Suppressor macrophage treated with lipopolysaccharide for 4 hours (primary cell): ENCODE results near the gene EPHB2.

Source experiments
- DNase-seq: peaks from one replicate; pipeline ENCODE4 v3.0.0-alpha.2; 2020

EPHB2 gene

GRCh38 chr1:22804969-22805671 is 94.5 kb downstream of the EPHB2 start:
- DNase-seq: no peak

DNA sequence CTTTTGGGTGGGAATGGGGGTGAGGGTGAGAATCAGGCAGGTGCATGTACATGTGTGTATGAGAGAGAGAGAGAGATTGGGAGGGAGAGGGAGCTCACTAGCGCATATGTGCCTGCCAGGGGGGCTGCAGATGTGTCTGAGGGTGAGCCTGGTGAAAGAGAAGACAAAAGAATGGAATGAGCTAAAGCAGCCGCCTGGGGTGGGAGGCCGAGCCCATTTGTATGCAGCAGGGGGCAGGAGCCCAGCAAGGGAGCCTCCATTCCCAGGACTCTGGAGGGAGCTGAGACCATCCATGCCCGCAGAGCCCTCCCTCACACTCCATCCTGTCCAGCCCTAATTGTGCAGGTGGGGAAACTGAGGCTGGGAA is 95.0 kb downstream of the EPHB2 start:
- no peak for DNase-seq

- DNase-seq: no peak
Measured at GRCh38 chr1:22806584-22806983, 95.9 kb downstream of the EPHB2 start.

DNA sequence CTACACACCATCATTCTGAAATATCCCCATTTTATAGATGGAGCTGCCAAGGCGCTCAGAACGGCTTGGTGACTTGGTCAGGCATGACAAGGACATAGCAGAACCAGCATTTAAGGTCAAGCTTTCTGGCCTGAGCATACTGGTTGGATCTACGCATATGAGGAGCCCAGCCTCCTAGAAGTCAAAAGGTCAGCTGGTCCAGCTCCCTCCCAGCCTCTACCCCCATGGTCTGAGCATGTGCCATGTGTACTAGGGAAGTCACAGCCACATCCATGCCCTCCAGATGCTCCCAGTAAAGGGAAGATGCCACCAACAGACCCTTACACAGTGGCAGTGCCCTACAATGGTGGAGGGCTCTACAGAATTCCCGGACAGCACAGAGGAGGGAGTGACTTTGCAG is 96.7 kb downstream of the EPHB2 start:
- DNase-seq: no peak

DNA sequence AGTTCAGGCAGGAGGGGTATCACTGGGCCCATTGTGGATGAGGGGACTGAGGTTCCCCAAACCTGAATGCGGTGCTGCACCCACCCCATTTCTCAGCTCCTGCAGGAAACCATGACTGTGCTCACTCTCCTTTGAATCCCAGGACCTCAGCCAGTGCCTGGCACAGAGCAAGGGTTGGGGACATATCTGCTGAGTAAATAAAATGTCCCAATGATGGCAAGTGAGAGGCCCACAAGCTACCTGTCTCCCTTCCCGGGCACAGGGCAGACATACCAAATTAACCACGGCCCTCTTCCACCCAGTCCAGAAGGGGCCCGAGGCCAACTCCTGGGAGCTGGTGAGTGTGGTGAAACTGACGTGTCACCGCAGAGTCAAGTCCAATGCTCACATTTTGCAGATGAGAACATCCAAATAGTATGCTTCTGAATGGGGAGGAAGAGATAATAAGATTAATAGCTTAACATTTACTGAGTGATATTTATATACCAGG is 97.6 kb downstream of the EPHB2 start:
- DNase-seq: no peak

DNA sequence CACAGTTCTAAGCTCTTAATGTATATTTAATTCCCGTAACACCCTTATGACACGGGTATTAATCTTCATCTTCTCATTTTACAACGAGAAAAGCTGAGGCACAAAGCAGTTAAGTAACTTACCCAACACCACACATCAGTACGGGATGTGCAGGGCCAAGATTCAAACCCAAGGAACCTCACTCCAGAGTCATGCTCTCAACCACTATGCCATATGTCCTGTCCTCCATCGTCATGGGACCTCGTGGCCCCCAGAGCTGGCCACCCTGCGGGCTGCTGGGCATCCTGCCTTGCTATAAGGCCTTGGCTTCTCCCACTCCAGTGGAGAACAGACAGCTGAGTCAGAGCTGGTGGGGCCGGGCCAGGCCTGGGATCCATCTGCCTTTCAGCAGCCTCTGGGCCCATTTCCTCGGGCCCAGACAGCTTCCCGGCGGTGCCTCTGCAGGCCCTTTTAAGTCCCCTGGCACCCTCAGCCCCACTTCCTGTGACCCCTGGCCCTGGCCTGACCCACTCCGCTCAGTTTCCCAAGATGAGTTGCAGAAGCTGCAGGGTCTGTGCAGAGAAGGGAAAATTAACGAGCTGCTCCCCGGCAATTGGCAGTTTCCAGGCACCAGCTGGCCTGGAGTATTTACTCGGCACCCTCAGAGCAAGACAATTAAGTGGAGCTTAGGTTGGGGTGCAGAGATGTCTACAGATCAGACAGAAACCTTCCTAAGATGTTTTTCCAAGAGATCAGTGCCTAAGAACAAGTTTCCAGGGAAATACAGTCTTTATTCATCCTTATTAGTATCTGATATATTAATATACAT is 98.2 kb downstream of the EPHB2 start:
- no peak for DNase-seq

GRCh38 chr1:22809783-22810182 is 99.1 kb downstream of the EPHB2 start:
- DNase-seq: no peak

DNA sequence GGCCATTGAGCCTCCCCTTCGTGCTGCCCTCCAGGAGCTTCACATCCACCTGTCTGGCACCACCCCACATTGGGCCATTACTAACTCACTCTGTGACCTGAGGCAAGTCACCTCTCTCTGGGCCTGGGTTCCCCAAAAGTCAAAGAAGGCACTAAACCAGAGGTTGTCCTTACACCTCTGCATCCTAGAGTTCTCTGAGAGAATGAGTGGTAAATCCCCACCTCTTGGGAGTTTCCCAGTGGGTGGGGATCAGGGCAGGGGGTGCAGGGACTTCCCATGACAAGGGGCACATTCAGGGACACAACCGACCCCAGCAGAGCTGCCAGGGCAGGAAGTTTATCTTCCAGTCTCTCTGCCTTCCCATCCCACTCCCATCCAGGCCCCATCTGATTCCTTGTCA is 99.7 kb downstream of the EPHB2 start:
- no peak for DNase-seq

DNA sequence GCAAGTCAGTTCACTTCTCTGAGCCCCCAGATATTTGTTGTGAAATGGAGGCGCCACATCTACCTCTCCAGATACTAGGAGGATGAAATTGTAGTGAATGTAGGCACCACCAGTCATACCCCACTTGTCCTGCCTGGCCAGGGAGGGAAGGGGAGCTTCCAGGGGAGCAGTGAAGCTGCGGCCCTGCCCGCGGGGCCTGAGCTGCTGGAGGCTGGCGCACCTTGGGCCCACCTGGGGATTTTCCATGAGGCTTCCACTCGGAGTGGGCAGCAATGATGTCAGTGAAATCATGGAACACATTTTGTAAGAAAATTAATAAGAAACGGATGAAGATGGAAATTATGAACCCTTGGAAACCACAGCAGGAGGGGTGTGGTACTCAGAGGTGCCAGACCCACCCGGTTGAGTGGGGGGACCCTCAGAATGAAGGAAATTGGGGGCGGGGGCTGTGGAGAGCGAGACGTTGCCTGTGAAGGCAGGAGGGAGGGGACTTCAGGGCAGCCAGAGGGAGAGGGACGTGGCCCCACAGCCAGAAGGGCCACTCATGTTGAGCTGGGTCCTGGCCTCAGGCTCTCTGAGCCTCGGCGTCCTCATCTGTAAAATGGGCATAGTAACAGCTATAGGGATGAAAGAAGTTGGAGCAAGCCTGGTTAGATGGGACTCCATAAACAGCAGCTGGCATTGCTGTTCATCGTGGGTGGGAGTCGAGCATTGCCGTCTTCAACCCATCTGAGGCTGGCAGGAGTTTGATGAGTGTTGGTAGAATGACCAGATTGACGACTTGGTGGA is 101.6 kb downstream of the EPHB2 start:
- no peak for DNase-seq

DNA sequence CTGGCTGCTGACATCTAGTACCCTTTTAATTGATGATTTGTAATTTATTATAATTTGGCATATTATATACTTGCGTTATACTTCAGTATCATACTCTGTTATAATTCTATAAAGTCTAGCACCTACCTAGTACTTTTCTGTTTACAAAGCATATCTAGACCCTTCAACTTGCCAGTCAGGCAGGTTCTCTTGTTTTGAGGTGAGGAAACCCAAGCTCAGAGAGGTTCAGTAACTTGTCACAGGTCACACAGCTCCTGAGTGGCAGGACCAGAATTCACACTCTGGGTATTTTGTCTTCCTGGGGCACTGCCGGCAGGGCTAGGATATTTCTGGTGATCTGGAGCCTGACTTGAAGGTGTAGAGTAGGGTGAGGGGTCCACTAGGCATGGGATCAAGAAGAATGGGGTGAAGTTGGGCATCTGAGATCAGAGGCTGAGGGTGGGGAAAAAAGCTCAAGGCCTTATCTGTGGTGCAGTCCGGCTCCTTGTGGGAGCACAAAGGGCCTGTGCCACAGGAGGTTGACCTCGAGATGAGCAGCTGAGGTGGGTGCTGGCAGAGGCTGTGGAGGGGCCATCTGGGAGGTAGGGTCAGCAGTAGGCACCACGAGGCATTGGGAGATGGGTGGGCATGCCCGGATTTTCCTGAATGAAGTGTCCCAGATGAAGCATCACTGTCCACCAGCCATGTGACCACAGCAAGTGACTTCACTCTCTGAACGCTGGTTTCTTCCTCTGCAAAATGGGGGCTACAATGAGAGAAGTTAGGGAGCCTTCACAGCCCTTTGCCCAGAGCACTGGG is 102.6 kb downstream of the EPHB2 start:
- no peak for DNase-seq

DNA sequence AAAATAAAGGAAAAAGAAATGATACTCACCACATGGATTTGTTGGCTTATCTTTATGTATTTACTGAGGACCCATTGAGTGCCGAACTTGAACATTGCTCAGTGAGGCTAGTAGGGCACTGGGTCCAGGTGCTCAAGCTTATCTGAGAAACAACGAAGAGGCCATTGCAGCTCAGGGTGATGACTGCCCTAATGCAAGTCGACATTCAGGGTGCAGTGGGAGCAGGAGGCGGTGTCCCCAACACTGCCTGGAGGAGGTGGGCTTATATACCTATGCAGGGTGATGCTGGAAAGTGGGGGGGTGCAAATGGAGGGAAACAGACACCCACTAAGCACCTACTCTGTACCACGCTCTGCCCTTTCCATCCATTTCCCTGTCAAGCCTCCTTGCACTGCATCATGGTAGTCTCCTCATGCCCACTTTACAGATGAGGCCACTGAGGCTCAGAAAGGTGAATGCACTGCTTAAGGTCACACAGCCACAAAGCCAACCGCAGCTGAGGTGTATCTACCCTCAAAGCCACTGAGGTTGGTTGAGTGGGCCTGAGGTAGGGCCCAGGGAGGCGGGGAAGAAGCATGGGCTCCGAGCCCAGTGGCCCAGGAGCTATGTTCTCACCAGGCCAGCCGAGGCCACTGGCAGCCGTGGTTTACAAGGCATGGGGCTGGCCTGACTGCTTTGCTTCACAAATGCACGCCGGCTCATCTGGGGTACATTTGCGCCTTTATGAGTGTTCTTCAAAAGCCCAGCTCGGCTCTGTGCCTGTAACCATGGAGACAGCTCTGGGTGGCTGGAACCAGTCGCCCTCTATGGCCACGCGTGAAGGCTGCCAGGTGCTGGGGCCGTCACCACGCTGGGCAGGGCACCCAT is 103.8 kb downstream of the EPHB2 start:
- DNase-seq: no peak

DNA sequence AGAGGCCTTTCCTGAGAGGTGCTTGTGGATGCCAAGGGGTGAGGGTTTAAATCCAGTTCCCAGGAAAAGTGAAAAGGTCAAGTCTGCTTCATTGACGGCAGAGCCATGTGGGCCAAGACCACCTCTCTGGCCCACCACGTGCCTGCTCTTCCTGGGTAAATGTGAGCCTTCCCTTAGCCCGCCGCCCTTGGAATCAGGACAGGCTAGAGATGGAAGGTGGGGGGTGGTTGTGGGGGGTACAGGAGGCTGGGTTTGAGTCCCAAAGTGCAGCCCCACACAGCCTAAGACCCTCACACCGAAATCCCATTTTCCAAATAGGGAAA is 104.4 kb downstream of the EPHB2 start:
- no peak for DNase-seq

DNA sequence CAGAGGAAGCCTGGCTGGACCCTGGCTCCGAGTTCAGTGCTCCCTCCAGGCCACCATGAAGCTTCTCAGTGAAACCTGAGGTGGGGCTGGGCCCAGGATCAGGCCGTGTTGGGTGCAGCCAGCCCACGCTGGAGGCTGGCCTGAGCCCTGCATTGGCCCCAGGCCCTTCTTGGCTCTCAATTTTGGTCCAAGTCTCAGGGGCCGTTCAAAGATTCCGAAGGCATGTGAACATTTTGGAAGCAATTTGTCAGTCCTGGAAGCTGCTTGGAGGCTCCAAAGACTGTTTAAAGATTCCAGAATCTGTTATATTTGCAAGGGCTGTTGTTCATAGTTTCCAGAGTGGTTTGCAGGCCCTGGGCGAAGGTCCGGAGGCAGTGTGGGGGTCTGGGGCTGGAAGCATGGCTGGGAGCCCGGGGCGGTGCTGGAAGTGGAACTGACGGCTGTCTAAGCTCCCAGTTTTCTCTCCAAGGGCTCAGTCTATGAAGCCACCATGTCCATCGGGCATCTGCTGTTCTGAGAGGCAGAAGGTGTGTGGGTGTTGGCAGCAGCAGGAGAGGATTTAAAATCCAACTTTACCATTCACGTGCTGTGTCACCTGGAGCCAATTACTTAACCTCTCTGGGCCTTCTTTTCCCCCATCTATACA is 104.9 kb downstream of the EPHB2 start:
- DNase-seq: no peak

- no peak for DNase-seq
Measured at GRCh38 chr1:22816067-22816775, 105.6 kb downstream of the EPHB2 start.

DNA sequence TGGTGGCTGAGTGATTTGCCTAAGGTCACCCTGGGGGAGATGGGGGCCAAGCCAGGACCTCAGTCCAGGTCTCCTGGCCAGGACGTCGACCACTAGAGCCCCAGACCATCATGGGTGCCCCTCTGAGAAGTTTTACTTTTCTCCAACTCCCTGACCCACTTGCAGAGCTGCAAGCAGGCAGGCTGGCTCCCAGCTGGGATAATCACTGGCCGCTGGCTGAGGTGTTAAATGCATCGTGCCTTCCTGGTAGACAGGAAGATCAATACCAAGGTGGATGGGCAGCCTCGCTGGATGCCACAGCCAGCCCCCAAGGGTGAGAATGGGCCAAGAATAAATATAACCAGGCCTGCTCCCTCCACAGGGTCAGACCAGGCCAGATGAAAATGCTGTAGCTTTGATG is 106.2 kb downstream of the EPHB2 start:
- DNase-seq: no peak

- no peak for DNase-seq
Measured at GRCh38 chr1:22817462-22817861, 106.8 kb downstream of the EPHB2 start.

DNA sequence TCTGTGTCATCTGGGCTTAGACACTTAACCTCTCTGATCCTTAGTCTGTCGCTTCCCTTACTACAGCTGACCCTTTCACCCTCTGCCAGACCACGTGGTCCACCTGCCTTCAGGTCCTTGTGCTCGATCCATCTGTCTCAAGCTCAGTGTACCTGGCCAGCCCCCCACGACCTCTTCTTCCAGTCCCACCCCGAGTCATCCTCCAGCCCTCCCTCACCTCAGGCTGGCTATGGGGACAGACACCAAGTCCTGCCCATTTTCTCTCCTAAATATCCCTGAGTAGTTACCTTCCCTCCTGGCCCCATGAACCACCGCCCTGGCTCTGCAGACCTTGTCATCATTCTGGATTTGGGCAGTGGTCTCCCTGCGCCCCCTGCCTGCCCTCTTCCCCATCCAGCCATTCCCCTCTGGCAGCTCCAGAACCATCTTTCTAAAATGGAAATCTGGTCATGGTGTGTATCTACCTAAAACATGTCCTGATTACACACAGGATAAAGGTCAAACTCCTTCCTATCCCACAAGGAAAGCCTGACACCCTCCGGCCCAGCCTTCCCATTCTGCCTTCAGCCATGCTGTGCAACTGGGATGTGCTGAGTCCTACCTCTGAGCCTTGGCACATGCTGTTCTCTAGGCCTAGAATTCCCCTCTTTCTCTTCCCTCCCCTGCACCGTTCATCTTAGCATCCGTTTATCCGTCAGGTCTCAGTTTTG is 107.6 kb downstream of the EPHB2 start:
- no peak for DNase-seq

GRCh38 chr1:22819361-22819760 is 108.7 kb downstream of the EPHB2 start:
- DNase-seq: no peak

GRCh38 chr1:22821027-22821426 is 110.4 kb downstream of the EPHB2 start:
- DNase-seq: peak; percentile 22

DNA sequence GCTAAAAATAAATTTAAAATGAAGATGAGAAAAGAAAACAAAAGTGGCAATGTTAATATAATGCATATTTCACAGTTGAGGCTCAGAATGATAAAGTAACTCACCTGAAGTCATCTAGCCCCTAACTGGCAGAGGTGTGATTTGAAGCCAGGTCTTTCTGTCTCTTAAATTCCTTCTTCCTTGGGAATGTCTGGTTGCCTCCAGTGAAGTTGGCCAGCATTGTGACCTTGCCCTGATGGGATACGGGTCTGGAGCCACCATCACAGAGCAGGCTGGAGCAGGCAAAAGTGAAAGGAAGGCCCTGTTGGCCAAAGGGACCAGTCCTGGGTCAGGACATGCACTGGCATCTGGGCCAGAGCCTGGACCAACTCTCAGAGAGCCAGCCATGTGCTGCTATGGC is 111.7 kb downstream of the EPHB2 start:
- DNase-seq: no peak
